Medulla oblongata (tissue), 1 donor: ENCODE measurements around the gene TRIB2.

Source experiments
- DNase-seq: peaks from one replicate; pipeline ENCODE4 v3.0.0-alpha.2; 2015; ENCODE audit errors: extremely low spot score

TRIB2 gene

DNA sequence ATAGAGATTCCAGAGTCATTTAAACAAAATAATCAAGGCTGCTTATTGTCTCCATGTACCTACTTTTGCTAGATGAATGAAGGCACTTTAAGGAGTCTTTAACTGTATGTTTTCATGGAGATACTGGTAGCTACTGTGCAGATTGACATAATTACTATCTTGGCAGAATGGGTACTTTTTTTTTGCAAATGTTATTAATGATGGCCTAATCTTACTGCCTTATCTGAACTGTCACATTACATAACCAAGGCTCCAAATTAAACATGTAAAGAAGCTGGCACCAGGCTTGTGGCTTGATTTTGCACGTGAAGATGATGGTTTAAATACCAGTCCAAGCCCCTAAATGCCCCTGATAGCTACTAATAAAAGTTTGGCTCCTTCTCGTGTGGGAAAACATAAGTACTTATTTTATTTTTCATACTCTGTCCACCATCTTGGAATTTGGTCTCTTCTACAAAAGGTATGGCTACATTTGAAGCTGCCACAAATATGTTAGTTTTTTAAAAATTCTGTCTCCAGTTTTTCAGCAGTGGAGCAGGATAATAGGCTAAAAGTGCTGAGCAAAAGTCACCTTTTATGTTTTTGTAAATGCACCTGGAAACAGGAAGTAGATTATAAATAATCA, 4.1 kb downstream of the TRIB2 start:
- no peak for DNase-seq

- no peak for DNase-seq
Measured at GRCh38 chr2:12721566-12722446, 5.1 kb downstream of the TRIB2 start.

DNA sequence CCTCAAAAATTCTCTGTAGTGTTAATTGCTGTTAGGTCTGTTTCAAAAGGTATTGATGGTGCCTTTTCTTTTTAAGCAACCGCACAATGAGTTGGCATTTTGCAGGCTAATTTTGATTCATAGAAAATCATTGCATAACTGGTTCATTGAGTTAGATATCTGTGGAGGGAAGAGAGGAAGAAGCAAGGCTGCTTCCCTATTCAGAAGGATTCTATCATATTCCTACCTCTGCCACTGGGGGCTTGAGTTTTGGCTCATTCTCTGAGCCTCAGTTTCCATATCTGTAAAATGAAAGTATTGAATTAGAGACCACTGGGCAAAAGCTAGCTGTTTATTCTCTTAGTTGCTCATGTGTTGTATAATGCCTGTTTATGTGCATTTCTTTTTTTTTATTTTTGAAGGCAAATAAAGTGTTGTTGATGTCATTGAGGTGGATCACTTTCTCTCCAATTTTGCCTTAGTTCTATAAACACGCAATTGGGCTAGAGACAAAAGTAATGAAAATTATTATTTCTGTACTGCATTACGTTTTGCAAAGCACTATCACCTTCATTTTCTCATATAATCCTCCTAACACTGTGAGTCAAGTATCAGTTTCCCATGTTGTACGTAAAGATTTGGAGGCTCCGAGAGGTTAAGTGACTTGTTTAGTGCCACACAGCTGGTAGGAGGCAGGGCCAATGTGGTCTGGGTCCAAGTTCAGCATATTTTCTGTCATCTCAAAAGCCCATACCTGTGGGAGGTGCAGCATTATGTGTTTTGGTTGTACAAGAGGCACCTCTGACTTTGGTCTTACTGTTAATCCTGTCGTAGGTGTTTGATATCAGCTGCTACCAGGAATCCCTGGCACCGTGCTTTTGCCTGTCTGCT, 5.9 kb downstream of the TRIB2 start:
- no peak for DNase-seq

GRCh38 chr2:12723736-12724463, 7.2 kb downstream of the TRIB2 start:
- no peak for DNase-seq

DNA sequence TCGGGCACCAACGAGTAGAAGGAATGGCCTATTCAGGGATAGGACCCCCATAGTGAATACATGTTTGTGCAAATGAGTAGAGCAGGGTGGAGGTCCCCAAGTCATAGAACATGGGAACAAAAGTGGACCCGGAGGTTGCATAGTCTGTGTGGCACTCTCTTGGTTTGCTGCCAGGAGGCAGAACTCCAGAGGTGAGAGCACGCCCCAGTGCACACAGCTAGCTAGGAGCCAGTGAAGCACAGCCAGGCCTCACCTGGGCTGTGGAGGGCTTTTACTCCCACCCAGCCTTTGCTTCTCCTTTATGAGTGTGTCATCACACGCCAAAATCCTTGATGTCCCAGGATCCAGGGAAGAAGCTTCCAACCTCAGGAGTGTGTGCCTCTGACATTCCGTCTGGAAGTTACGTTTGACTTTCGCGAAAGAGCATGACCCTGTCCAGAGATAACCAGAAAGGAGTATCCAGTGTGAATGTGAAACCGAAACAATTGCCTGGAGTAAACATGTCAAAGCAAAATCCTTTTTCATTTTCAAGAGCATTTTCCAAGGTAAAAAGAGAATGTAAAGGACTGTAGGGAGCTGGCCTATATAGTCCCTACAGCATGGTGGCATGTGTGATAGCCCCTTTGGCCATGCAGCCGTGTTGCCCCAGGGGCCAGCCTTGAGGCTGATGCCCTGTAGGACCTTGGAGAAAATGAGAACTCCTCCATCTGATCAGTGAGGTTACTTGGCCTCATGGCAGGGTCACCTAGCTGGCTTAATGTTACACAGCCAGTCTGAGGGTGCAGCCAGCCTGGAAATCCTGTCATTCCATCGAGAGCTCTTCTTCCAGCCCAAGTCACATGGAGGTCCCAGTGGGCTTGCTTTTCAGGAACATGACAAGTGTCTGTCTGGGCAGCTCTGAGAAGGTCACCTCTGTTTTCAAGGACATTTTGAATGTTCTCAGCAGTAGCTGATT, 8.8 kb downstream of the TRIB2 start:
- DNase-seq, result no peak

DNA sequence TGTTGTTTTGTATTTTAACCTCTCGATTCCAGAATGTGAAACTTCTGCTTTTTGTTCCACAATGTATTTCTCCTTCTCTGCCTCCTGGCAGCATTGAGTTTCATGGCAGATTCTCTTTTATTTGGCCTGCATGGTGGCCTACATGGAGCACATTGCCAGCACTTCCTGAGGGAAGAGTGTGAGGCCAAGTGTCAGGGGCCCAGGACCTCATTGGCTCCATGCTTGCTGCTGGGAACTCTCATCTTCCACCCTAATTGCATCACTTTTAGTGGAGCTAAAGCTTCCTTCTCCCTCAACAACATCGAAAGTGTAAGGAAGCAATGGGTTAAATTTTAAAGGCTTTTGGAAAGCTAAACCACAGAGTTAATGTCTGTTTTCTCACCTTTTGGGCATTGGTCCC, 9.5 kb downstream of the TRIB2 start:
- no peak for DNase-seq

DNA sequence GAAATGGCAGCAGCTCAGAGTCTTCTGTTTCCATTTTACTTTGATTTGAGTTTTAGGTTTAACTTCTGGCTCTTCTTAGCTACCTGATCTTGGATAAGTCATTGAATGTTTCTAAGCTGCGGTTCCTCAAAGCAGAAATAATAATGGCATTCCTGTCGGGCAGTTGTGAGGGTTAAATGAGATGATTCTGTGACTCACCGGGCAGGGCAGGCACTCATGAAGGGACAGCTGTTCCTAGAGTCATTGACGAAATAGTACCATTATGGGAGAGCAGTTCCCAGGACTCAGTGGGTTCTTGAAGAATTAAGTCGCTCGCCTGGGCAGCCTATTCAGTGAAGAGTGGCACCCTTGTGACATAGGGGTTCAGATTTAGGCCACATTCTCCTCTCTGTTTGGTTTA, 10.3 kb downstream of the TRIB2 start:
- no peak for DNase-seq

DNA sequence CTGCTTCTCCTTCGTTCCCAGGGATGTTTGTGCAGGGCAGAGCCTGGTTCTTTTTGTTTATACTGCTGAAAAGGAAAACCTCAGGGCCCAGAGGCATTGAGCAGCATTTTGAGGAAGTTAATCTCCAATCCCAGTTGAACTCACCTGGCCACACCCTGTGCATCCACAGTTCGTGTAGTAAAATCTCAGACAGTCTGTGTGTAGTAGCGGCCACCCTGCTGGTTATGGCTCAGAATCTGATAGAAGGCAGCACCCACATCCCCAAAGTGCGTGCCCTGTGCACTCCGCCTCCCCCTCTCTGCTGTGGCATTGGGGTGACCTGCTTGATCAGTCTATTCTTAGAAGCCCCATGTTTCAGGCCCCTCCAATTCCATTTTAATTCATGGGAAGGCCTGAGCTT, 10.9 kb downstream of the TRIB2 start:
- DNase-seq, result no peak

DNA sequence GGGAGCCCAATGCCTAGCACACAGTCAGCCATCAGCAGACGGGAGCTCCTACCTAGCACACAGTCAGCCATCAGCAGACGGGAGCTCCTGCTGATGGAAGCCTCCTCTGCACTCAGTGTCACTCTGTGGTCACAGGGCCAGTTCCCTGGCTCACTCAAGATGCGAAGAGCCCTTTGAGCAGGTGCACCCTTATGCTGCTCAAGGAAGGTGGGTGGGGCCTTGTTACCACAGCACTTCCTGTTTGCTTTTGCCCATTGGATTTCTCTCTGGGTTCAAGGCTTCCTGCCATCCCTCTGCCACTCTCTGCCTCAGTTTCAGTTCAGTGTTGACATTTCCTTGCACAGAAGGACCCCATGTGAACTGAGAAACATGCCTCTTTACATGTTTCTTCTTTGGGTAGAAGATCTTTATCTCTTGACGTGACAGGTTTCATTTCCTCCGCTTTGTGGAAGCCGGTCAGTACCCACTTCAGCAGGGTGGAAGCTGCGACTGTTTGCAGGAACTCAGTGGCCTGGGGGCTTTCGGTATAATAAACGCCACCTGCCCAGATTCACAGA, 11.6 kb downstream of the TRIB2 start:
- DNase-seq, result peak; percentile 45

GRCh38 chr2:12730265-12730664, 13.5 kb downstream of the TRIB2 start:
- no peak for DNase-seq

- DNase-seq, result no peak
Measured at GRCh38 chr2:12731701-12732280, 15.1 kb downstream of the TRIB2 start.

DNA sequence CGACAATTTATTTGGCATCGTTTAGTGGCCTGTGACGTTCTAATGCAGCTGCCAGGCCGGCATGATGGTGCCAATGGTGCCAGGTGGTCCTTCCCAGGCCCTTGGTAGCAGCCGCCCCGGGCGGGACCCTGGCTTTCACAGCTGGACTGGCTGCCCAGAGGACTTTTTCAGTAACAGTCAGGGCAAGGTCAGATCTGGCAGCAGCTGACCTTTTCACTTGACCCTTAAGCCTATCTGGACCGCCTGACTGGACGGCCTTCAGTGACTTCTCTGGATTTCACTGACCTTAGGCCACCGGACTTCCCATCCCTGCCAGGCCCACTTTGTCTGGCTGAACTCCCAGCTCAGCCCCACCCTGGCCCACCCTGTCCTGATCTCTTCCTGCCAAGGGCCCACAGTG, 15.9 kb downstream of the TRIB2 start:
- DNase-seq, result no peak

GRCh38 chr2:12733846-12734245, 17.1 kb downstream of the TRIB2 start:
- peak; percentile 70 for DNase-seq

DNA sequence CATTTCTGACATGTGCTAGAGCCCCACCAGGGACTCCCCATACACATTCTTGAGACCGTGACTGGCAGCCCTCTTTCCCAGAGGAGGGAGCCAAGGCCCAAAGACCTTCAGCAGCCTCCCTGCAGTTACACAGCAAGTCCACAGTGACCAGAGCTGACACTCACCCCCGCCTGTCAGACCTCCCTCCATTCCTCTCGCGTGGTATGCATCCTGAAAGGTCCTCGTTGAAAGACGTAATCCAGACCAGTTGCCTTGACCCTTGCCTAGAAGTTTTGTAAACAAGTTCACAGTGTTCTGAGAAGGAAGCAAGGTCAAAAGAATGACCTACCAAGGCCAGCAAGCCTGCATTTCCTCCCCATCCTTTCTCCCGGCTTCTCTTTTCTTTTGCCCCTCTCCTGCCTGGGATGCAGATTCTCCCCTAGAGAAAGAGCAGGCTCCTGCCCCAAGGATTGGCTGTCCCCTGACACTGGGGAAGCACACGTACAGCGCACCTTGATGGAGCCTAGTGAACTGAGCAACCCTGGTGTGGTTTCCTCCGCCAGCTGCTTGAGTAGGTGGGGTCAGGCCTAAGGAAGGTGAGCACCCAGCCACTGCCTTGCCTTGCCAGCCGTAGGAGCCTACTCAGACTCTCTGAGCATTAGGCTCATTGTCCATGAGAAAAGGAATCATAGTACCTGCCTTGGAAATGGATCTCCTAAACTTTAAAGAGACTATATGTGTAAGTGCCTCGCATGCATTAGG, 18.3 kb downstream of the TRIB2 start:
- DNase-seq, result no peak

- no peak for DNase-seq
Measured at GRCh38 chr2:12737297-12737696, 20.6 kb downstream of the TRIB2 start.

DNA sequence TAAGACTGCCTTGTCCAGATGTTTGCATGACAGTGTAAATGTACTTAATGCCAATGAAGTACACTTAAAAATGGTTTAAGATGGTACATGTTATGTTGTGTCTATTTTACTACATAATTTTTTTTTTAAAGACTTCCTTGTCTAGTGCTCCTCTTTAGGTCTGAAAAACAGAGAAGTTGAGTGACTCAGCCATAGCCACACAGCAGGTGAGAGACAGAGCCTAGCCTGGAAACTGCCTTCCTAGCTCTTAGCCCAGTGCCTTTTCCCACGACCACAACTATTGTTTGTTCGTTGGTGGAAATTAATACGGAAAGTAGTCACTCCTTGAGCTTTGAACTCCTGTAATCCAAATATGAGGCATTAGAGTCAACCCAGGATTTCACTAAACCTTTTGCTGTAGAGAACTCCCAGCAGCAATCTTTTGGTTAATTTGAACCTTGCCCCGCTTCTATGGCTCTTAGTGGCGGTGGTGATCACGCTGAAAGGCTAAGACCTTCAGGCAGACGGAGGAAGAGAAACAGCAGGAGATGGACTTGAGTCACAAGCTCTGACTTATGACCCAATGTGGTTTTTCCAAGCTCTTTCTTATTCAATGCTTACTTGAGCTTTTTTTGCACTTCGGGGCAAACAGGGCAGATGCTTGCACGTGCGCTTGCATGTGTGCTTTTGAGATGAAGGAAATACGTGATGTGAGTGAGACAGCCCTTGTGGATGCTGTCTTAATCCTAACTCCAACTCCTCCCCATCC, 21.2 kb downstream of the TRIB2 start:
- no peak for DNase-seq

DNA sequence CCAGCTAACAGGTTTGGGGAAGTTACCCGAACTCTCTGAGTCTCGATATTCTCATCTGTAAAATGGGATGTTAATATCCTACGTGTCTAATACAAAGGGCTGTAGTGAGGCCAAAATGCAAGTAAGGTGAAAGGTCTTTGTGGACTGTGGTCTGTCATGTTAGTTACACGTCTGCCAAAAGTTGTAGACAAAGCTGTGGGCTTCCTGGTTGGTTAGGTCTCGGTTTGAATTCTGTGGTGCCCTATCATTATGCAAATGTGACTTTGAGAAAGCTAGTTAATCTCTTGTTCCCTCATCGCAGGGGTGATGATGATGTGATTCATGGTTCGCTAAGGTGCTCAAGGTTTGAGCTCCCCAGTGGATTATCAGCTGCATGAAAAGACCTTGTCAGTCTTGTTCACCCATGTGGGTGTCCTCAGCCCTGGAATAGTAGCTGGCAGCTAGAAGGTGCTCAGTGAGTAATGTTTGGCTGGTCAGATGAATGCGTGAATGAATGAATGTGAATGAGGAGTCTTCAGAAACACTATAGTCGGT, 23.1 kb downstream of the TRIB2 start:
- DNase-seq, result no peak

DNA sequence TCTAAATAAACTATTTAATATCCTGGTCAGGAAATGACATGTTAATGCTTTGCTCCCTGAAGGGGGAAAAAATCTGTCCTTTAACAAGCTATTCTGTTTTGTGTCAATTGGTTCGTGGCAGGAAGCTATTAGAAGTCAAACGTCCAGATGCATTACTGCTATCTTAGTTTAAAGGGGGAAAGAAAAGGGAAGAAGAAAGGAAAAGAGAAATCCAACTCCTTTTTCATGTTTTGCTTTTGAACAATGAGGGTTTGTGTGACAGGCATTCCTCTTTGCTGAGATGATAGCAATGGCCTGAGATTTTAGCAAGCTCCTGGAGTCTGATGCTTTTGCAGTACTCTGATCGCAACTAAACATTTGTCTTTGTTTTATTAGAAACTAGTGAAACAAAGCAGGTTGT, 24.6 kb downstream of the TRIB2 start:
- DNase-seq, result no peak
